RWPE2 (cell line): ENCODE measurements around the gene NGEF.

Experiments
- ATAC-seq: fragments of 200-7000 bp; cut with Tn5 transposase; 3 replicates; pipeline ENCODE4 v1.9.1; 2021; ENCODE audit warnings: low read depth
- DNase-seq: peaks from one replicate; pipeline ENCODE4 v3.0.0-alpha.2; 2020; ENCODE audit warnings: low spot score
- H3K27ac ChIP-seq: fragments of 450-650 bp; 2 replicates; pipeline ENCODE4 v1.5.1; 2017; ENCODE audit warnings: mild to moderate bottlenecking; ENCODE audit not compliant: poor library complexity, severe bottlenecking
- H3K27me3 ChIP-seq: fragments of 250-450 bp; sonication (Bioruptor Pico); 2 replicates; pipeline ENCODE4 v1.5.1; 2021; ENCODE audit warnings: mild to moderate bottlenecking, moderate library complexity; ENCODE audit not compliant: insufficient read depth, poor library complexity, severe bottlenecking
- H3K36me3 ChIP-seq: fragments of 250-450 bp; sonication (Bioruptor Pico); 2 replicates; pipeline ENCODE4 v1.5.1; 2020; ENCODE audit warnings: low read depth, mild to moderate bottlenecking, moderate library complexity
- H3K4me1 ChIP-seq: fragments of 250-450 bp; sonication (Bioruptor Pico); 2 replicates; pipeline ENCODE4 v1.5.1; 2021; ENCODE audit warnings: mild to moderate bottlenecking, moderate library complexity; ENCODE audit not compliant: insufficient read depth, poor library complexity, severe bottlenecking
- H3K4me3 ChIP-seq: fragments of 250-450 bp; sonication (Bioruptor Pico); 2 replicates; pipeline ENCODE4 v1.5.1; 2021; ENCODE audit warnings: mild to moderate bottlenecking, moderate library complexity; ENCODE audit not compliant: severe bottlenecking
- H3K9me3 ChIP-seq: fragments of 250-450 bp; sonication (Bioruptor Pico); 2 replicates; pipeline ENCODE4 v1.5.1; 2021; ENCODE audit warnings: mild to moderate bottlenecking, moderate library complexity; ENCODE audit not compliant: severe bottlenecking
- TF ChIP-seq, protein P1 (sequence below): fragments of 450-650 bp; IDR thresholded peaks from one replicate; pipeline ENCODE4 v1.5.1; 2017; ENCODE audit warnings: mild to moderate bottlenecking, moderate library complexity; ENCODE audit not compliant: poor library complexity, severe bottlenecking

NGEF gene

GRCh38 chr2:232863996-232864395, 149.1 kb downstream of the NGEF start:
- Histone ChIP-seq H3K9me3 (no peaks in the 10 kb centered on the region), H3K4me1 (no peaks in the 10 kb centered on the region), H3K4me3 (no peak overlapping the region), H3K36me3 (peaks cover 5% of the 10 kb centered on the region), H3K27me3 (no peaks in the 10 kb centered on the region), H3K27ac (no peak overlapping the region)
- ATAC-seq (no peak), DNase-seq (no peak)
- TF ChIP-seq, protein P1, sequence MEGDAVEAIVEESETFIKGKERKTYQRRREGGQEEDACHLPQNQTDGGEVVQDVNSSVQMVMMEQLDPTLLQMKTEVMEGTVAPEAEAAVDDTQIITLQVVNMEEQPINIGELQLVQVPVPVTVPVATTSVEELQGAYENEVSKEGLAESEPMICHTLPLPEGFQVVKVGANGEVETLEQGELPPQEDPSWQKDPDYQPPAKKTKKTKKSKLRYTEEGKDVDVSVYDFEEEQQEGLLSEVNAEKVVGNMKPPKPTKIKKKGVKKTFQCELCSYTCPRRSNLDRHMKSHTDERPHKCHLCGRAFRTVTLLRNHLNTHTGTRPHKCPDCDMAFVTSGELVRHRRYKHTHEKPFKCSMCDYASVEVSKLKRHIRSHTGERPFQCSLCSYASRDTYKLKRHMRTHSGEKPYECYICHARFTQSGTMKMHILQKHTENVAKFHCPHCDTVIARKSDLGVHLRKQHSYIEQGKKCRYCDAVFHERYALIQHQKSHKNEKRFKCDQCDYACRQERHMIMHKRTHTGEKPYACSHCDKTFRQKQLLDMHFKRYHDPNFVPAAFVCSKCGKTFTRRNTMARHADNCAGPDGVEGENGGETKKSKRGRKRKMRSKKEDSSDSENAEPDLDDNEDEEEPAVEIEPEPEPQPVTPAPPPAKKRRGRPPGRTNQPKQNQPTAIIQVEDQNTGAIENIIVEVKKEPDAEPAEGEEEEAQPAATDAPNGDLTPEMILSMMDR, result no peak

GRCh38 chr2:232861353-232861752, 151.7 kb downstream of the NGEF start:
- Histone ChIP-seq H3K36me3 (peaks cover 31% of the 10 kb centered on the region), H3K4me1 (peaks cover under 1% of the 10 kb centered on the region), H3K27ac (no peak overlapping the region), H3K9me3 (no peaks in the 10 kb centered on the region), H3K27me3 (no peaks in the 10 kb centered on the region), H3K4me3 (no peak overlapping the region)
- no peak for ATAC-seq
- DNase-seq, result no peak
- TF ChIP-seq, protein P1, result no peak

DNA sequence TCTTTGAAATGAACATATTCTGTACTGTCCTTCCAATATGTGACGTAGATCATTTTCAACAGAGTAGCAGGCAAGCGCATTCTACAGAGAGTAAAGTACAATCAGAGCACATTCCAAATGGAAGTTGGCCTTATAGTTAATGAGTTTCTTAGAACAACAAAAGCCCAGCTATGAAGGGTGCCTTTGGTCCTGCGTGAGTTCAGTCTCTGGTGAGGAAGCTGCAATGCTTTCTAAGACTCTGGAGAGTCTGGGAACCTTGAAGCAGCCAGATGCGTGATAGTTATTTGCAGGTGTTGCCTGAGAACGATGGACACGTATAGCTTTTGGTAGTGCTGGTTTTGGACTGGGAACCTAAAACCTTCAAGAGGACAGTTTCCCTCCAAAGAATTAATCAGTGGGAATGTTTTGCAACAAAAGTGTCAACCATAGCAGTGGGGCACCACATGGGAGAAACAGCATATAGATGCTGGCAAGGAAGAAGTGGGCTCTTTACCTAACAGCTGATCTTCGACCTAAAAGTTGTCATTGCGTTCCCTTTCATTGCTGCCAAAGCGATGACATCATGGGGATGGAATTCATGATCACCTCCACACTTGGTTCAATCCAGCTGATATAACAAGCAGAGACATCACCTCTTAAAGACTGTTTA, 152.3 kb downstream of the NGEF start:
- H3K27ac ChIP-seq, result no peak overlapping the region
- peaks cover 37% of the 10 kb centered on the region for H3K36me3 ChIP-seq
- DNase-seq, result no peak
- no peak overlapping the region for H3K4me3 ChIP-seq
- no peaks in the 10 kb centered on the region for H3K27me3 ChIP-seq
- no peak for ATAC-seq
- H3K9me3 ChIP-seq, result no peaks in the 10 kb centered on the region
- TF ChIP-seq, protein P1, result no peak
- peaks cover 3% of the 10 kb centered on the region for H3K4me1 ChIP-seq

DNA sequence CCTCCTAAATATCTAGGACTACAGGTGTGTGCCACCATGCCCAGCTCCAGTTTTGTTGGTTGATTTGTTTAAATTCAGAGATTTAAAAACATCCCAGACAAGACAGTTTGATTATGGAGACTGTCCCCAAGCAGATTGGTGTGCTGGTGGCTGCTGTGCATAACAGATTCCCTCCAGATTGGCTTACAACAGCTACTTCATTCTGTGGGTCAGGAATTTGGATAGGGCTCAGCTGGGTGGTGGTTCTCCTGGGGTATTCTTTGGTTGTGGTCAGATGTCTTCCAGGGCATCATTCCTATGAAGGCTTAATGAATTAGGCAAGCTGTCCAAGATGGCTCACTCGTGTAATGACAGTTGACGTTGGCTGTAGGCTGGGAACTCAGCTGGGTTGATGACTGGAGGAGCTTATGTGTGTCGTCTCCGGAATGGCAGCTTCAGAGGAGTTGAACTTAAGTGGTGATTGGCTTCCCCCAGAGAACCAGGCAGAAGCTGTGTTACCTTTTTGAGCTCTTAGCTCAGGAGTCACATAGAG, 153.6 kb downstream of the NGEF start:
- Histone ChIP-seq H3K4me3 (no peak overlapping the region), H3K4me1 (peaks cover 3% of the 10 kb centered on the region), H3K27me3 (no peaks in the 10 kb centered on the region), H3K27ac (no peak overlapping the region), H3K36me3 (peaks cover 42% of the 10 kb centered on the region), H3K9me3 (no peaks in the 10 kb centered on the region)
- TF ChIP-seq, protein P1, result no peak
- DNase-seq (no peak), ATAC-seq (no peak)

- DNase-seq (no peak), ATAC-seq (no peak)
- Histone ChIP-seq H3K27ac (peak overlapping the region; percentile 16), H3K27me3 (no peaks in the 10 kb centered on the region), H3K9me3 (no peaks in the 10 kb centered on the region), H3K4me3 (no peak overlapping the region), H3K36me3 (peaks cover 55% of the 10 kb centered on the region), H3K4me1 (peaks cover 13% of the 10 kb centered on the region)
- TF ChIP-seq, protein P1, result no peak
Measured at GRCh38 chr2:232857158-232857563, 155.9 kb downstream of the NGEF start.
